Kidney (tissue), 22 donors: ENCODE data around the gene CORO2B. TPM values are rescaled to one million over a fixed set of nuclear protein-coding genes. Genes with fewer than 3 reads are reported as not detected.

Experiments used
- DNase-seq, 5 donors: peaks; one replicate each; pipeline ENCODE4 v3.0.0-alpha.2; 2013 to 2020
- FAIRE-seq: peaks from 2 replicates; lab custom pipeline; 2012; peaks lifted over from hg19 to GRCh38; lab: Jason Lieb, UNC
- H3K27ac ChIP-seq, 2 donors: one replicate each; pipeline ENCODE4 v1.7.0; 2013; ENCODE audit warnings: low read depth in 2 of 2, low read length in 2 of 2, inconsistent platforms in 1 of 2
- H3K27me3 ChIP-seq: one replicate; pipeline ENCODE4 v1.7.1; 2013; ENCODE audit warnings: low read length, inconsistent platforms; ENCODE audit not compliant: control insufficient read depth, insufficient read depth
- H3K36me3 ChIP-seq, 3 donors: one replicate each; pipeline versions ENCODE4 v1.7.0 to v1.7.1; 2013; ENCODE audit warnings: low read length in 3 of 3, control low read depth in 1 of 3, inconsistent platforms in 1 of 3; ENCODE audit not compliant: insufficient read depth in 3 of 3, control insufficient read depth in 2 of 3
- H3K4me1 ChIP-seq, 3 donors: one replicate each; pipeline versions ENCODE4 v1.7.0 to v1.7.1; 2013; ENCODE audit warnings: low read length in 3 of 3, inconsistent platforms in 1 of 3, low read depth in 1 of 3; ENCODE audit not compliant: control insufficient read depth in 2 of 3, insufficient read depth in 2 of 3
- H3K4me3 ChIP-seq, 3 donors: one replicate each; pipeline versions ENCODE4 v1.7.0 to v1.8.1; 2013; ENCODE audit warnings: low read length in 3 of 3, control low read depth in 1 of 3, inconsistent platforms in 1 of 3
- H3K9ac ChIP-seq, 3 donors: one replicate each; pipeline versions ENCODE4 v1.7.0 to v1.7.1; 2013; ENCODE audit warnings: low read length in 3 of 3, control low read depth in 1 of 3, inconsistent platforms in 1 of 3
- H3K9me3 ChIP-seq, 3 donors: one replicate each; pipeline versions ENCODE4 v1.7.0 to v1.7.1; 2013; ENCODE audit warnings: low read length in 3 of 3, control low read depth in 1 of 3, inconsistent platforms in 1 of 3; ENCODE audit not compliant: control insufficient read depth in 2 of 3, insufficient read depth in 1 of 3
- intact Hi-C: fragments of 100-400 bp; cut with DNase I; formaldehyde crosslinking; loops from one replicate; pipeline ENCODE4 v1.11.1; 2022
- long read RNA-seq, 10 donors: library from polyadenylated mRNA in 1 of 10; unstranded in 1 of 10; transcript quantifications; one replicate each; pipeline ENCODE4 v2.0.0 and lab custom pipeline, GENCODE V29; 2021 to 2026
- polyA plus RNA-seq: library from polyadenylated mRNA; stranded (reverse); fragments of 350-450 nt; fragmentation: Illumina TruSeq; extraction: RNeasy Lipid Tissue Mini Kit (QIAGEN cat#74804); gene quantifications from one replicate; pipeline ENCODE4 v1.2.3, GENCODE V29; 2014; ENCODE audit warnings: low read depth, low replicate concordance; ENCODE audit not compliant: insufficient read depth
- total RNA-seq: library from RNA; stranded (reverse); fragmentation: NEBNext Ultra II Directional; extraction: Animal tissue kit (Norgen Biotek cat#: 25700); gene quantifications from one replicate; pipeline ENCODE4 v1.2.1, GENCODE V29; 2021
- TF ChIP-seq, protein P1 (sequence below): IDR thresholded peaks from 3 replicates; pipeline ENCODE4 v1.5.1; 2012; ENCODE audit warnings: mild to moderate bottlenecking, moderate library complexity, borderline replicate concordance; ENCODE audit not compliant: insufficient read depth; ENCODE audit errors: extremely low read depth
- donor health status: control.
- donor health status: control.
- donor health status: control.
- donor health status: control.
- donor health status: control.
- donor health status: DM: yes; HTN: yes; CAD: no.
- donor health status: Normal renal cell carcinoma (clear cell type).

CORO2B gene, protein sequence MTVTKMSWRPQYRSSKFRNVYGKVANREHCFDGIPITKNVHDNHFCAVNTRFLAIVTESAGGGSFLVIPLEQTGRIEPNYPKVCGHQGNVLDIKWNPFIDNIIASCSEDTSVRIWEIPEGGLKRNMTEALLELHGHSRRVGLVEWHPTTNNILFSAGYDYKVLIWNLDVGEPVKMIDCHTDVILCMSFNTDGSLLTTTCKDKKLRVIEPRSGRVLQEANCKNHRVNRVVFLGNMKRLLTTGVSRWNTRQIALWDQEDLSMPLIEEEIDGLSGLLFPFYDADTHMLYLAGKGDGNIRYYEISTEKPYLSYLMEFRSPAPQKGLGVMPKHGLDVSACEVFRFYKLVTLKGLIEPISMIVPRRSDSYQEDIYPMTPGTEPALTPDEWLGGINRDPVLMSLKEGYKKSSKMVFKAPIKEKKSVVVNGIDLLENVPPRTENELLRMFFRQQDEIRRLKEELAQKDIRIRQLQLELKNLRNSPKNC
- 7.9 TPM for total RNA-seq
- 9.0 TPM for polyA plus RNA-seq
- long read RNA-seq, donor 1, partial matches to known transcripts, result 0 of 3 reads
- long read RNA-seq, donor 1, other reads (novel, unspliced or antisense), result 0 of 3 reads
- long read RNA-seq, donor 2, partial matches to known transcripts, result 0 of 3 reads
- long read RNA-seq, donor 2, other reads (novel, unspliced or antisense), result 0 of 3 reads
- long read RNA-seq, donor 3, partial matches to known transcripts, result 0 of 2 reads
- long read RNA-seq, donor 3, other reads (novel, unspliced or antisense), result 0 of 2 reads
- long read RNA-seq, donor 4, partial matches to known transcripts, result 0 of 1 reads
- long read RNA-seq, donor 4, other reads (novel, unspliced or antisense), result 0 of 1 reads
- long read RNA-seq, donor 5, result 0 reads
- long read RNA-seq, donor 6, result 0 reads
- long read RNA-seq, donor 7, partial matches to known transcripts, result 7 of 9 reads
- long read RNA-seq, donor 7, other reads (novel, unspliced or antisense), result 0 of 9 reads
- long read RNA-seq, donor 8, partial matches to known transcripts, result 0 of 2 reads
- long read RNA-seq, donor 8, other reads (novel, unspliced or antisense), result 0 of 2 reads
- long read RNA-seq, donor 9, partial matches to known transcripts, result 0 of 1 reads
- long read RNA-seq, donor 9, other reads (novel, unspliced or antisense), result 0 of 1 reads
- long read RNA-seq, donor 10, partial matches to known transcripts, result 0 of 2 reads
- long read RNA-seq, donor 10, other reads (novel, unspliced or antisense), result 0 of 2 reads

DNA sequence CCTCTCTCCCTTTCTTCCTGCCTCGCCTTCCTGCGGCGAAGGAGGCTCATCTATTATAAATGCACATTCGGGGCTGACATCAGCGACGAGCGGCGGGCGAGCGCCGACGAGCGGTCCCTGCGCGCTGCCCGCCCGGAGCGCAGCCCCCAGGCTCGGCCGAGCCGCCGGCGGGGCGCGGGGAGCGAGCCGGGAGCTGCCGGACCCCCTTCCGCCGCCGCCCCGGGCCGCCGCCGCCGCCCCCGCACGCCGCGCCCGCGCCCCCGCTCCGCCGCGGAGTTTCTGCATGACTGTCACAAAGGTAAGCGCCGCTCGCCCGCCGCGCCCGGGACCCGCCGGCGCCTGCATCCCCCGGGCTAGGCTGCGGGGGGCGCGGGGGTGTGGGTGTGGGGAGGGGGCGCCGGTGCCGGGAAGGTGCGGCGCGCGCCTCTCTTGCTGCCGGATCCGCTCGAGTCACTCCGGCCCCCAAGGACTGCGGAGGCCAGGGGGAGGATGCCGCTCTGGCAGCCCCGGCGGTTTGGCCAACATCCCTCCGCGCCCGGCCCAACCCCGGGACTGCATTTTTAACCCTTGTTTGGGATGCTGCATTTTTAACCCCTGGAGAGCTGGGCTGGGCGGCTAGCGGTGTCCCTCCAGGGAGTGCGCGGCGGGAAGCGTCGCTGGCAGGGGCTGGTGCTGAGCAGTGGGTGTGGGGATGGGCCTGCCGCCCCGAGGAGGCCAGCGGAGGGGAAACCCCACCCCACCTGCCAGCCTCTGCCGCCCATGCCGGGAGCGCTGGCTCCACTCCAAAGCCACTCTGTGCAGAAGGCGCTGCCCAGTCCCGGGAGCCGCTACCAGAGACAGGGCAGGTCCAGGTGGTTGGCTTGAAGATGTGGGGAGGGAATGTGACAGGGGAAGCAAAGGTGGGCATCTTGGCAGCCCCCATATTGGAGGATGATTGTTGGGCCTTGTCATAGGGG is at the start of gene CORO2B:
CORO2B (plus strand) TSS at position 14 of the 956 bp plus-strand sequence; CDS start at position 284, 270 bp downstream.
- DNase-seq (peak; percentile 72 to 83 (median 74)), FAIRE-seq (no peak)
- Histone ChIP-seq H3K36me3 (no peaks in the 10 kb centered on the region), H3K4me1 (peaks cover 0 to 10% (median 0%) of the 10 kb centered on the region in 3 donors), H3K27me3 (no peaks in the 10 kb centered on the region), H3K9ac (peak within 1 kb of the TSS in 2 of 3 donors; percentile 3 to 53), H3K27ac (peak within 1 kb of the TSS; percentile 55 to 57), H3K9me3 (no peaks in the 10 kb centered on the region), H3K4me3 (peak within 1 kb of the TSS; percentile 38 to 70 (median 60))
- TF ChIP-seq, protein P1, sequence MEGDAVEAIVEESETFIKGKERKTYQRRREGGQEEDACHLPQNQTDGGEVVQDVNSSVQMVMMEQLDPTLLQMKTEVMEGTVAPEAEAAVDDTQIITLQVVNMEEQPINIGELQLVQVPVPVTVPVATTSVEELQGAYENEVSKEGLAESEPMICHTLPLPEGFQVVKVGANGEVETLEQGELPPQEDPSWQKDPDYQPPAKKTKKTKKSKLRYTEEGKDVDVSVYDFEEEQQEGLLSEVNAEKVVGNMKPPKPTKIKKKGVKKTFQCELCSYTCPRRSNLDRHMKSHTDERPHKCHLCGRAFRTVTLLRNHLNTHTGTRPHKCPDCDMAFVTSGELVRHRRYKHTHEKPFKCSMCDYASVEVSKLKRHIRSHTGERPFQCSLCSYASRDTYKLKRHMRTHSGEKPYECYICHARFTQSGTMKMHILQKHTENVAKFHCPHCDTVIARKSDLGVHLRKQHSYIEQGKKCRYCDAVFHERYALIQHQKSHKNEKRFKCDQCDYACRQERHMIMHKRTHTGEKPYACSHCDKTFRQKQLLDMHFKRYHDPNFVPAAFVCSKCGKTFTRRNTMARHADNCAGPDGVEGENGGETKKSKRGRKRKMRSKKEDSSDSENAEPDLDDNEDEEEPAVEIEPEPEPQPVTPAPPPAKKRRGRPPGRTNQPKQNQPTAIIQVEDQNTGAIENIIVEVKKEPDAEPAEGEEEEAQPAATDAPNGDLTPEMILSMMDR, result no peak
- intact Hi-C loops, result no loop called here

- intact Hi-C loops, result no loop called here
- TF ChIP-seq, protein P1, result no peak
- Histone ChIP-seq H3K27me3 (no peaks in the 10 kb centered on the region), H3K9ac (no peak overlapping the region), H3K27ac (no peak overlapping the region), H3K4me3 (no peak overlapping the region), H3K9me3 (peaks cover 0 to 8% (median 0%) of the 10 kb centered on the region in 3 donors), H3K36me3 (no peaks in the 10 kb centered on the region), H3K4me1 (no peaks in the 10 kb centered on the region)
- DNase-seq (no peak), FAIRE-seq (no peak)
Measured at GRCh38 chr15:68531387-68532179, 47.2 kb upstream of the CORO2B start.
